Endothelial cell of umbilical vein (primary cell): ENCODE data around the gene IQCE.
"Not testable (repeated sequence)": the region's sequence is repeated elsewhere in the genome, so short reads cannot be mapped to it uniquely, and the experiment has no call there.

Experiments used
- FOS ChIP-seq: IDR thresholded peaks from 2 replicates; pipeline ENCODE4 v1.6.1; 2011; ENCODE audit warnings: mild to moderate bottlenecking, low read length, moderate library complexity, borderline replicate concordance; ENCODE audit not compliant: insufficient read depth
- POLR2A ChIP-seq: IDR thresholded peaks from 2 replicates; pipeline ENCODE4 v1.6.1; 2012; ENCODE audit warnings: low read depth, mild to moderate bottlenecking, control low read depth, low read length
- TF ChIP-seq, protein P1 (sequence below), 2 donors: IDR thresholded peaks; 1 replicate in 1 of 2; 2 replicates in 1 of 2; pipeline ENCODE4 v1.5.1; 2011; ENCODE audit warnings: low read length in 2 of 2, mild to moderate bottlenecking in 2 of 2, moderate library complexity in 2 of 2, control low read depth in 1 of 2, inconsistent platforms in 1 of 2, low read depth in 1 of 2; ENCODE audit not compliant: insufficient read depth in 1 of 2; ENCODE audit errors: extremely low read depth in 1 of 2

- TF ChIP-seq, protein P1, sequence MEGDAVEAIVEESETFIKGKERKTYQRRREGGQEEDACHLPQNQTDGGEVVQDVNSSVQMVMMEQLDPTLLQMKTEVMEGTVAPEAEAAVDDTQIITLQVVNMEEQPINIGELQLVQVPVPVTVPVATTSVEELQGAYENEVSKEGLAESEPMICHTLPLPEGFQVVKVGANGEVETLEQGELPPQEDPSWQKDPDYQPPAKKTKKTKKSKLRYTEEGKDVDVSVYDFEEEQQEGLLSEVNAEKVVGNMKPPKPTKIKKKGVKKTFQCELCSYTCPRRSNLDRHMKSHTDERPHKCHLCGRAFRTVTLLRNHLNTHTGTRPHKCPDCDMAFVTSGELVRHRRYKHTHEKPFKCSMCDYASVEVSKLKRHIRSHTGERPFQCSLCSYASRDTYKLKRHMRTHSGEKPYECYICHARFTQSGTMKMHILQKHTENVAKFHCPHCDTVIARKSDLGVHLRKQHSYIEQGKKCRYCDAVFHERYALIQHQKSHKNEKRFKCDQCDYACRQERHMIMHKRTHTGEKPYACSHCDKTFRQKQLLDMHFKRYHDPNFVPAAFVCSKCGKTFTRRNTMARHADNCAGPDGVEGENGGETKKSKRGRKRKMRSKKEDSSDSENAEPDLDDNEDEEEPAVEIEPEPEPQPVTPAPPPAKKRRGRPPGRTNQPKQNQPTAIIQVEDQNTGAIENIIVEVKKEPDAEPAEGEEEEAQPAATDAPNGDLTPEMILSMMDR (IDR thresholded peaks at IDR 0.05; ENCODE audit: extremely low read depth in 1 of 2, insufficient read depth in 1 of 2, low read depth in 1 of 2, low read length in 2 of 2) = not testable (repeated sequence)
- TF ChIP-seq POLR2A, FOS: not testable (repeated sequence)
These were observed 5.2 kb downstream of the IQCE start for GRCh38 chr7:2563955-2564354.
